Right lobe of liver (tissue), 4 donors: ENCODE results near the gene PDE4B.

Source experiments
- POLR2A ChIP-seq: fragments of 450-650 bp; IDR thresholded peaks from one replicate; pipeline ENCODE4 v1.6.1; 2017; ENCODE audit warnings: antibody characterized with exemption, mild to moderate bottlenecking
- TF ChIP-seq, protein P1 (sequence below), 4 donors: fragments of 200-600 bp in 3 of 4; fragments of 450-650 bp in 1 of 4; IDR thresholded peaks; one replicate each; pipeline versions ENCODE4 v1.5.1 to v1.8.0; 2016 to 2022; ENCODE audit warnings: antibody characterized with exemption in 4 of 4, mild to moderate bottlenecking in 2 of 4
- donor health status: DM: no; HTN: no; CAD: no.
- donor health status: DM: no; HTN: no; CAD: no.
- donor health status: DM: no; HTN: yes; CAD: no.

DNA sequence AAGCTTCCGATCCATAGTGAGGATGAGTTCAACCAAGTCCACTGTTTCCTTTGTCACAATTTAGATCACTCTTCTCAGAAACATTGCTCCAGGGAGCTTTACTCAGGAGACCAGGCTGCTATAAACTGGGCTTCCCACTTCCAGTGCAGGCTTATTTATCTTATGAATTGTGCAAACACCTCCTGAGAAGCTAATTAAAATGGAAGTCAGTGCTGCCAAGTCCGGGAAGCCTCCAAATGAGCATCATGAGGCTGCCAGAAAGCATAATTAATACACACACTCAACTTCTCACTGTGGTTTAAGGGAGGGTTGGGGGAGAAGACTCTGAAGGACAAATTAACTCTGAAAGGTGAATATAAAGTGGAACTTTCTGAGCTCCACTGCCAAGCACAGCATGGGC is 596.2 kb downstream of the PDE4B start:
- TF ChIP-seq, protein P1, sequence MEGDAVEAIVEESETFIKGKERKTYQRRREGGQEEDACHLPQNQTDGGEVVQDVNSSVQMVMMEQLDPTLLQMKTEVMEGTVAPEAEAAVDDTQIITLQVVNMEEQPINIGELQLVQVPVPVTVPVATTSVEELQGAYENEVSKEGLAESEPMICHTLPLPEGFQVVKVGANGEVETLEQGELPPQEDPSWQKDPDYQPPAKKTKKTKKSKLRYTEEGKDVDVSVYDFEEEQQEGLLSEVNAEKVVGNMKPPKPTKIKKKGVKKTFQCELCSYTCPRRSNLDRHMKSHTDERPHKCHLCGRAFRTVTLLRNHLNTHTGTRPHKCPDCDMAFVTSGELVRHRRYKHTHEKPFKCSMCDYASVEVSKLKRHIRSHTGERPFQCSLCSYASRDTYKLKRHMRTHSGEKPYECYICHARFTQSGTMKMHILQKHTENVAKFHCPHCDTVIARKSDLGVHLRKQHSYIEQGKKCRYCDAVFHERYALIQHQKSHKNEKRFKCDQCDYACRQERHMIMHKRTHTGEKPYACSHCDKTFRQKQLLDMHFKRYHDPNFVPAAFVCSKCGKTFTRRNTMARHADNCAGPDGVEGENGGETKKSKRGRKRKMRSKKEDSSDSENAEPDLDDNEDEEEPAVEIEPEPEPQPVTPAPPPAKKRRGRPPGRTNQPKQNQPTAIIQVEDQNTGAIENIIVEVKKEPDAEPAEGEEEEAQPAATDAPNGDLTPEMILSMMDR (IDR thresholded peaks at IDR 0.05): no peak
- no peak for TF ChIP-seq POLR2A
